LHCN-M2 (cell line): ENCODE results near the gene MATCAP1. TPM values are rescaled to one million over a fixed set of nuclear protein-coding genes. Genes with fewer than 3 reads are reported as not detected.
A peak's percentile ranks its signal among the peaks of the same experiment; 100 is the strongest.

Source experiments
- DNase-seq: peaks from one replicate; pipeline ENCODE4 v3.0.0-alpha.2; 2012; ENCODE audit warnings: low read depth
- polyA plus RNA-seq: library from polyadenylated mRNA; unstranded; fragments of >200 nt; gene quantifications from one replicate; pipeline ENCODE4 v1.2.1, GENCODE V29; 2012; ENCODE audit warnings: missing spikeins
- total RNA-seq: library from RNA; depleted of rRNA; stranded (reverse); fragments of >200 nt; gene quantifications from 2 replicates; pipeline ENCODE4 v1.2.3, GENCODE V29; 2014; rRNA removed

MATCAP1 gene
- 21.5 and 25.8 TPM in 2 replicates for total RNA-seq
- polyA plus RNA-seq = 8.7 TPM

GRCh38 chr16:67183627-67184452, at the start of gene MATCAP1:
Gene MATCAP1, minus strand, starts transcription at chr16:67183963. Its CDS starts 3,353 bp downstream, at chr16:67180610.
- DNase-seq = peak; percentile 98

DNA sequence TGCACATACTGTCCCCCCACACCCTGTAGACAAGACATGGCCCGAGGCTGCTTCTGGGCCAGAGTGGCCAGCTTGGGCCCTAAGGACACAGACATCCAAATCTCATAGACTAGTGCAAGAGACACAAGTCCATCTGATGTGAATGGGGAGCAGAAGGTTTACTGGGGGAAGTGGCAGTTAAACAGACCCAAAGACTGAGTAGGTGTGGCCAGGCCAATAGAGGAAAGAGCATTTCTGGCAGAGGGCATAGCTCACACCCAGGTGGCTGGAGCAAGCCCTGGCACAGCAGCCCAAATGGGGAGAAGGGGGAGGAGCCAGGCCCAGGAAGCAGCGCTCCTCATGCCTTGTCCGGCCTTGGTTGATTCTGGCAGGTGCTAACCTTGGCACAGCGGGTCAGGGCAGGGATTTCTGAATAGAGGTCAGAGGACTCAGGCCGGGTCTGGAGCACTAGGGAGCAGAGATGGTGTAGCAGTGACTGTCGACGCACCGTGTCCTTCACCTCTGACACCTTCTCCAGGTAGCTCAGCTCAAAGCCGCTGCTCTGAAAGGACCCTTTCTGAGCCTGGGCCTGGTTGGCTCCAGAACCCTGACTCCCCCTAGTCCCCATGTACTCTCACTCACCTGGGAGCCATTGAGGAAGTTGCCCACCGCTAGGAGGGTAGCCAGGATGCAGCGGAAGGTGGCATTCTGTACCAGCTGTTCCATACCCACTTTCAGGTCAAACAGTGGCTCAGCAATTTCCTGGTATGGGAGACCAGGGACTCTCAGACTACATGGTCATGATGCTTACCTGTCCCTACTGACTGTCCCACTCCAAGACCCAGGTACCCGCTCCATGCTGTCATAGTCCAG, 47.3 kb upstream of the MATCAP1 start:
- DNase-seq = no peak

- no peak for DNase-seq
These were observed 46.4 kb upstream of the MATCAP1 start for GRCh38 chr16:67229906-67230808.

- DNase-seq = no peak
These were observed 45.1 kb upstream of the MATCAP1 start for GRCh38 chr16:67228905-67229304.

DNA sequence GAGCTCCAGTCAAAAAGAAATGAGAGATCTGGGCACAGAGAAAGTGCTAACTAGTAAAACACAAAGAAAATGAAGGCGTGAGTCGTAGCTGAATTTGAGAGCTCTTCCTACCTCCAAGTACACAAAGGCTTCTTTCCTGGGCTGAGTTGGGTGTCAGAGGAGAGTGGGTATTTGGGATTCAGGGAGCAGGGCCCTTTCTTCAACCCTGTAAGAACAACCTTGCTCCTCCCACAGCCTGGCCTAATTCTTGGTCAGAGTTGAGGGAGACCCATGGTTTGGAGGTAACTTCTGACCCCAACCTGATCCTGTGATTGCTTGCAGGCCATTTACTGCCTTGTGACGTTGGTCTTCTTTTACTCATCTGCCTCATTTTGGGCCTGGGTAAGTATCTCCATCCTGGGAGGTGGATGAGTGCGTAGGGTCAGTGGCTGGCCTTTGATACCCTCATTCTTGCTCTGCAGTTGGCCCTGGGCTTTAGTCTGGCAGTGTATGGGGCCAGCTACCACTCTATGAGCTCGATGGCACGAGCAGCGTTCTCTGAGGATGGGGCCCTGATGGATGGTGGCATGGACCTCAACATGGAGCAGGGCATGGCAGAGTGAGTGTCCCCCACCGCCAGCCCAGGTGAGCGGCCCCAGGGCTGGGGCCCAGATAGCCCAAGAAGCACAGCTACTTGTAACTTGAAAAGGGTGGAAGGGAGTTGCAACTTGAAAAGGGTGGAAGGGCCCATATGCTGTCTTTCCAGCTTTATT, 44.4 kb upstream of the MATCAP1 start:
- DNase-seq = no peak

DNA sequence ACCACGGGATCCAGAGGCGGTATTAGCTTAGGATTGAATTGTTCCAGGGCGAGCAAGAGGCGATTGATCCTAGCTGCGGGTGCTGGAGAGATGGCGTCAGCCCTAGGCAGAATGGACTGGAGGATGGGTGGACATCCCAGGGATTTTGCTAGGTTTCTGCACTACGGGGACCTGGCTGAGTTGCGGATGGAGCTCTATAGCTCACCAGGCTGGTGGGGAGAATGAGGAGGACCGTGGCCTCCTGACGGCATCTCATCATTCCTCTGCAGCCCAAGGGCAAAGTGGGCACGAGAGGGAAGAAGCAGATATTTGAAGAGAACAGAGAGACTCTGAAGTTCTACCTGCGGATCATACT, 43.8 kb upstream of the MATCAP1 start:
- DNase-seq = no peak

GRCh38 chr16:67226804-67227566, 43.2 kb upstream of the MATCAP1 start, which contains the start of gene TMEM208:
Gene TMEM208, plus strand, starts transcription at chr16:67227130. Its CDS starts 89 bp downstream, at chr16:67227219.
- DNase-seq = peak; percentile 99

GRCh38 chr16:67226295-67226803, 42.6 kb upstream of the MATCAP1 start:
- DNase-seq = no peak

DNA sequence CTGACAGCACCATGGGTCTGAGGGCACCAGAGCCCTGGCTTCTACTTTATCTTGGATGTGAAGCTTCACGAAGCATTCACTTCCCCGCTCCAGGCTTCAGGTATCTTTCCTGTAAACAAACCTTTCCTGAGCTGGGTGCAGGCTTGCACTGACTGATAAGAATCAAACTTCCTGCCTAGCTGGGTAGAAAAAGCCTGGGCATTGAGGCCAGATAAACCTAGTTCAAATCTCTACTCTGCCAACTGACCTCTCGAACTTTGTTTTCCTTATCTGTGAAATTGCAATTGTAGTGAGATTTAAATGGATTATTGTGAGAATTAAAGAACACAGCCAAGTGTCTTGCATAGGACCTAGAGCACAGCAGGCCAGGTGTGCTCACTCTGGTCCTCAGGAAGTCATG, 40.2 kb upstream of the MATCAP1 start:
- DNase-seq = no peak

DNA sequence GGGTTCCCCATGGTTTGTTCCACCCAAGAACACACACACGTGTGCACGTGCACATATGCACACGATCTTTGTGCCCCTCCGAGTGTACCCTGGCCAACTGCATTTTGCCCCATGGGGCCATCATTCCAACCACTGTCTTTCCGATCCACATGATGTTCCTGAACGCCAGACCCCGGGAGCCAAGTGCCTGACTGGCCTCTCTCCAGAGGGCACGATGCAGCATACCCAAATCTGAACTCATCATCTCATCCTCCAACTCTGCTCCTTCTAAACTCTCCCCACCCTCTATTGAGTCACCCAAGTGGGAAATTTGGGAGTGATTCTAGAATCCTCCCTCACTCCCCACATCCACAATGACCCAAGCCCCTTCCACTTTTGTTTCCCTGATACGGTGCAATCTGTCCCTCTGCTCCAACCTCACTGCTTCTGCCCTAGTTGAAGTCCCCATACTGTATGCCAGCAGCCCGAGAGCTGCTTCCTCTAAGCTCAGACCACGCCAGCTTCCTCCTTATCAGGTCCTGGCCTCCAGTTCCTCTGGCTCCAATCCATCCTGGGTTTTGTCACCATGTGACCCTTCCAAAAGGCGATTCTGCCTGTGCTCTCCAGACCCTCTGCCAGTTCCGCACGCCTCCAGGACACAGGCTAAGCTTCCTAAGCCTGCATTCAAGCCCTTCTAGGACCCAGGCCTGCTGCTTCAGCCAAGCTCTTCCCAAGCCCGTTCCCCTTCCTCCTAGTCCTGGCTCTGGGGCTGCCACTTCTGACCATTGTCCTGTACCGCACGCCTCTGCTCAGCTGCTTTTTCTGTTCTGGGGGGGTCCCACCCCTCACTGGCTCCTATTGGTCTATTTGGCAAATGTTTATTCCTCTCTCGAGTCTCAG, 33.1 kb upstream of the MATCAP1 start:
- no peak for DNase-seq

- DNase-seq = no peak
These were observed 31.9 kb upstream of the MATCAP1 start for GRCh38 chr16:67215706-67216105.

DNA sequence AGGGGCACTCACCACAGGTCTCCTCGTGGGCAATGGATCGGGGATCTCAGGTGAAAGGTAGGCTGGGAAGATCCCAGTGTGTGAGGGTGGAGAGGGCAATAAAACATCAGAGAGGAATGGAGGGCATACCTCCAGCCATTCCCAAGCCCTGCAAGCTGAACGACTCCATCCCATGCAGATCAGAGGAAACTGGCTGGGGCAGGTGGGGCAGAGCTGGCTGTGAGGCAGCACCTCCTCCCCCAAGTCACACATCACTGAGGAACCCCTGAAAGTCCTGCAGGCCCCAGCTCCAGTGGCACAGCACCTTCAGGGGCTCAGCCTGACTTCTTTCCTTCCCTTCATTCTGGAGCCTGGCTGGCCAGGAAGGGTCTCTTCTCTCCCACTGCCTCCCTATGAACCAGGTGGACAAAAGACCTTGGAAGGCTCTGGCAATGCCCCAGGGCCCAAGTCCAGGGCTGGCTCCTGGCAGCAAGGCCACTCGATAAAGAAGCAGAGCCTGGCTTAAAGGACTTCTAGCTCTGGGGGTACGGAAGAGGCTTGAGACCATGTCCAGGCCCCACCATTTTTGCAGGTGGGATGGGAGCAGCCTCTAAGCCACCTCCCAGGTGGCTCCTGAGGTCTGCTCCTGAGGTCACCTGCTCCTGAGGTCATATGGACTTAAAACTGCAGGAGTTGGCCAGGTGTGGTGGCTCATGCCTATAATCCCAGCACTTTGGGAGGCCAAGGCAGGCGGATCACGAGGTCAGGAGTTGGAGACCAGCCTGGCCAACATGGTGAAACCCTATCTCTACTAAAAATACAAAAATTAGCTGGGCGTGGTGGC, 29.6 kb upstream of the MATCAP1 start:
- no peak for DNase-seq

- DNase-seq = no peak
These were observed 29.0 kb upstream of the MATCAP1 start for GRCh38 chr16:67212766-67213165.

DNA sequence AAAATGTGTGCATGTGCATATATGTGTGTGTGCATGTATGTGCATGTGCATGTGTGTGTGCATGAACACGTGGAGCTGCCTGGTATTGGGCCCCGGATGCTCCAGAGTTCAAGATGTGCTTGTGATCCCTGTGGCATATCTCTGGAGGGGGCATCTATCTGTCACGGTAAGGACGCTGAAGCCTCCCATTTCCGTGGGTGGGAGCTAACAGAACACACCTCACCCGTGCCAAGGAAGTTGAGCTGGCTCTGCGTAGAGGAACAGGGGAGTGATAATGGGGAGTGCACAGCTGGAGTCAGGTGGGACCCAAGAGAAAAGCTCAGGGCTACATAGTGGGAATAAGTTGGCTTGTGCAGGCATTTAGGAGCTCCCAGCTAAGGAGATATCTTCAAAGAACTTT, 27.9 kb upstream of the MATCAP1 start:
- no peak for DNase-seq

GRCh38 chr16:67210069-67210937, 26.5 kb upstream of the MATCAP1 start:
- DNase-seq = no peak

DNA sequence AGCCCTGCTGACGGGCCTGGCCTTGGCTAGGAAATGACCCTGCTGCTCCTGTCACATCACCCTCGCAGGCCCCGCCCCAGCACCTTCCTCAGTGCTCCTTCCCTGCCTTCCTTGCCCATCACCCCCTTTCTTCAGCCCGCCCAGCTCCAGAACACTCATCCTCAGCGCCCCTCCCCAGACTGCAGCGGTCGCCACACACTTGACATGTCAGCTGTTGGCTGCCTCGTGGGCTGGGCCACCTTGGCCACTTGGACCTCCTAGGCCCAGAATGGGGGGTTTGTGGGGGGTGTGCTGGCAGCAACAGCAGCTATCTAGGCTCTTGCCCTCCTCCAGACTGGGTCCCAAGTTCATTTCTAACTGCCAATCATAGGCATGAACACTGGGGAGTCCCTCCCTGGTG, 25.8 kb upstream of the MATCAP1 start:
- DNase-seq = no peak
